ENCODE results near the gene PGM5. TPM values are rescaled to one million over a fixed set of nuclear protein-coding genes. Genes with fewer than 3 reads are reported as not detected.
A peak's percentile ranks its signal among the peaks of the same experiment; 100 is the strongest.

Gene PGM5
- polyA plus RNA-seq, 3 donors: 44.6 to 49.6 (median 46.4) TPM

DNA sequence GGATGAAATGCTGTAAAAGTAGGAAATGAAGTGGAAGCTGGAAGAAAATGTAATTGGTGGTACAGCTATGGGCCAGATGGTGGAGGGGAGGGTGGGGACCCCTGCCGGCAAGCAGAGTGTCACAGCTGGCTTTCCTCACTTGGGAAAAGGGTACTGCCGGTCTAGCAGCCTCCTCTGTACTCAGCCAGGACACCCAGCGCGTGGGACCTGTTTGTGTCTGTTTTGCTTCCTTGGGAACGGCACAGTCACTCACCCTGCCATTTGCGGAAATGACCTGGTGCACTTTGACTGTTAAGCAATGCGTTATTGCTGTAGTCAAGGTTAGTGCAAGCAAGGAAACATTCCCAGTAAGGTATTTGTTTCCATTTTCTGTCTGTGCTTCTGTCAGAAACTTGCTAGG lies 174.2 kb downstream of the PGM5 start:
- DNase-seq (ENCODE audit: low read depth in 3 of 3, low spot score in 2 of 3): peak in 2 of 3 donors; percentile 65 to 68

DNA sequence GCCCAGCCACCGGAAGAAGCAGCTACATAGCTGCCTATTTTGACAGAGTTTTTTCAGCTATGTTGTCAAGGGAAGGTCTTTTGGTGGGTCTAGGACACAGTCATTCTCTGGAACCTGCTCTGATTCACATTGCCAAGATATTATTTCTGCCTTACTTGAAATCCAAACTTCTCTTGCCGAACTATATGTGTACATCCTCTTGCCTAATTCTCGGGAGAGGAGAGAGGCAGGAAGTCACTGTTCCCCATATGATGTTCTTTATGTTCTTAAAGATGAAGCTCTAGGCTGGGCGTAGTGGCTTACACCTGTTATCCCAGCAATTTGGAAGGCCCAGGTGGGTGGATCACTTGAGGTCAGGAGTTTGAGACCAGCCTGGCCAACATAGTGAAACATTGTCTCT lies 175.7 kb downstream of the PGM5 start:
- DNase-seq (ENCODE audit: low read depth in 3 of 3, low spot score in 2 of 3): no peak

DNA sequence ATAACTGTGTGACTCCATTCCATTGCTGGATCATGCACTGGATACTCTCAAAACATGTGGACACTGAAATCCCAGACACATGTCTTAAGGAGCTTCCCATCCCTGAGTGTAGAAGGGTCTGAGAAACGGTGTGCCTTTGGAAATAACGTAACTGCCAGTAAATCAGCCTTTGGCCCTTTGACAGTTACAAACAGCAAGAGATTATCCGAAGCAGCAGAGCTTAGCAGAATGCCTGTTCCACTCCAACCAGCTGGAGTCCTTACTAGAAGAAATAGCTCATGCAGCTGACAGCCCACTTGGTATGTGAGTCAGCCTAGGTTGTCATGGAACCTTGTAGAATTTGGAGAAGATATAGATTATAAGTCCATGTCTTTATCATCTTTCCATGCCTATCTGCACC lies 177.3 kb downstream of the PGM5 start:
- DNase-seq (ENCODE audit: low read depth in 3 of 3, low spot score in 2 of 3): no peak

DNA sequence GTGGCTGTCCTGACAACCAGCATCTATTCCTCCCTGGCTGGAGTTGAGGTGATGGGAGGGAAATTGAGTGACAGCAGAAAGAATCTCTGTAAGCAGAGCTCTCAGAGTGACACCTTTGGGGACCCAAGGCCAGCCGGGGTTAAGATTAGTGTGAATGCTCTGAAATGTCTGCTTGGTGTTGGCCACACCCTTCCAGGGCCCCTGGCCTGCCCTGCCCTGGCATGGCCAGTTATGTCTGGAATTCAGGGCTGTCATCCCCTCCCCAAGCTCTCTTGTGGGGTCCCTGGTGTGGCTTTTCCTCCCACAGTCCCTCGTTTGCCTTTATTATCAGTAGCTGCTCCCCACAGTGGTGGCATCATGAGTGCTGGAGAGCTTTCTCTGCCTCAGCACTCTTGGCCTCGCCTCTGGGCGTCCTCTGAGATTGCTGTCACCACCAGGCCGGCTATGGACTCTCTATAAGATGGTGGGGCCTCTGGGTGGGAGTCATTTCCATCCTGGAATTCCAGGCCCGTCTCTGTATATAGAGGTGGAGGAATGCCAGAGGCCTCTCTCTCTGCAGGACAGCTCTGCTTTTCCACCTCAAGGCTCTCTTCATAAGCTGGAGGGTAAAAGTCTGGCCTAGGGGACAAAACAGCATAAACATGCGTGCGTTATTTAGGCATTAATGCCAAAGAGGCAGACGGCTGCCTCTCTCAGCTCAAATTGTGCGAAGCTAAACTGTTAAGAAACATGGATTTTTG lies 180.6 kb downstream of the PGM5 start:
- no peak for DNase-seq (ENCODE audit: low read depth in 3 of 3, low spot score in 2 of 3)

DNA sequence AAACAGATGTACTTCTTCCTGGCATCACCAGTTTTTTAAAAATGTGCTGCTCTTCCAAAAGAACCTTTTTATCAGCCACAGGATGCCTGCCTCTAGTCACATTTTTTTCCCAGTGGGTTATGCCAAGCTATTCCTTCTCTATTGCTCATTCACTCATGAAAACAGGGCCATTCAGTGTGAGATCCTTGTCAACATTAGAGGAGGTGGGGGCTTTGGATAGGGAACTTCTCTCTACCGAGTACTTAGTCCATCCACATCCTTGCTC lies 181.1 kb downstream of the PGM5 start:
- no peak for DNase-seq (ENCODE audit: low read depth in 3 of 3, low spot score in 2 of 3)

DNA sequence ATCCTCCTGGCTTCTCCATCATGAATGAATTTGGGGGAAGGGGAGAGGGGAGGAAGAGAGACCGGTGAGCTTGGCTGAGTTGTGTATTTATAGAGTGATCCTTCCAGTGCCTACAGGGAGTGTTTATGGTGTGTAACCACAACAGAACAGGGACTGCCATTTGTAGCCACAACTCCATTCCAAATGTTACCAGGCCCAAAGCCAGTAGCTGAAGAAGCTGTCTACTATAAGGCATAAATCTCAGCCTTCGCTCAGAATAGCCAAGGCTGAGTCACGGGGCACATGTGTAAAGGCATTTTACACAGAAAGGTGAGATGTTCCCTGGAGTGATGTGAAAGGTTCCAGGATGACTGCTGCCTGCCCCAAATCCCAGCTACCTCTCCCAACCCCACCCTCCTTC lies 181.8 kb downstream of the PGM5 start:
- no peak for DNase-seq (ENCODE audit: low read depth in 3 of 3, low spot score in 2 of 3)

DNA sequence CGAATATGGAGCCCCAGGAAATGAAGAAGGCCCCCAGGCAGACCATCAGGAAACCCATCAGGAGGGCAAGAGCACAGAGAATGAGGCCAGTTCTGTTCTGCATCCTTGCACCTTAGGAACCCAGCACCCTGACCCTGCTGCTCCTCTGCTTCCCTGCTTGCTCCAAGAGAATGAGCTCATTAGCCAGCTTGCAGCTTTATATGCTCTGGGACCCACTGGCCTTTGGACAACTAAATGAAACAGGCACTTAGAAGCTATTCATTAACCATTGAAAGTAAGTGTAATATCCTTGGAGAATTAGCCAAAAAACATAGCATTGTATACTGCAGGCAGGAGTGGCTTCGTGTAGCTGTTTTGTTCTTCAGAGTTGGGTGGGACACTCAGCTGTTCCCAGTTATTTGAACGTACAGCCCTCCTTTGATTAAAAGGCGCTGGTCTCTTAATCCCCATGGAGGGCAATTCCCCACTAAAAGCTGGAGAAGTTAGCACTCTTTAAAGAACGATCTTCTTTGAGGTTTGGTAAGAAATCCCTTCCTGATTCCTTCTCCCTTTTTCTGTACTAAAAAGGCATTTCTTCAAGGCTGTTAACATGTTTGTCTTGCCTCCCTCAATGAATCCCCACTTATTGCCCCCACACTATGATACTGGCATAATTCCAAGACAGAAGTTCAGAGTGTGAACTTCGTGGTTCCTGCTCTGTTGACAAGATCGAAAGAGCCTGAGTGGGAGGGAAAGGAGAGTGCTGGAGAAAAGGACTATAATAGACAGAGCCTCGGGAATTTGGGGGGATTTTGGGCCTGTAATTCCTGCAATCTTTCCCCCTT lies 184.5 kb downstream of the PGM5 start, which contains the start of gene TMEM252:
Gene TMEM252 (minus strand): TSS at position 172 of the 824 bp plus-strand sequence. CDS start 69 bp downstream, at position 103.
- no peak for DNase-seq (ENCODE audit: low read depth in 3 of 3, low spot score in 2 of 3)

DNA sequence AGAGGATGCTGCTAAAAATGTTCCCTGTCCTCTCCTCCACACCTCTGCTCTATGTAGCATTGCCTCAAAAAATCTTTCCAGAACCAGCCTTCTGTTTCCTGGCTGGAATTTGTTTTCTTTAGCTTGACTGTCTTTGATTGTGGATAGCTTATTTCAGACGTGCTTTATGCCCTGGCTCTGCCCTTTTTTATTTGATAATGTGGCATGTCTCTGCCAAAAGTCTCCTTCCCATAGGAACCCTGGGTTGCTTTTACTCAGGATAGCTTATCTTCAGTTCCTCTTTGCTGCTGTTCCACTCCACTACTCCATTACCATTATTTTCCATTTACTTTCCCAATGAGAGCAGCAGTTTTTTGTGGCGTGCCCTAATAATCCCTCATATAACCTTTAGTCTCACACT lies 185.2 kb downstream of the PGM5 start:
- DNase-seq (ENCODE audit: low read depth in 3 of 3, low spot score in 2 of 3): no peak

DNA sequence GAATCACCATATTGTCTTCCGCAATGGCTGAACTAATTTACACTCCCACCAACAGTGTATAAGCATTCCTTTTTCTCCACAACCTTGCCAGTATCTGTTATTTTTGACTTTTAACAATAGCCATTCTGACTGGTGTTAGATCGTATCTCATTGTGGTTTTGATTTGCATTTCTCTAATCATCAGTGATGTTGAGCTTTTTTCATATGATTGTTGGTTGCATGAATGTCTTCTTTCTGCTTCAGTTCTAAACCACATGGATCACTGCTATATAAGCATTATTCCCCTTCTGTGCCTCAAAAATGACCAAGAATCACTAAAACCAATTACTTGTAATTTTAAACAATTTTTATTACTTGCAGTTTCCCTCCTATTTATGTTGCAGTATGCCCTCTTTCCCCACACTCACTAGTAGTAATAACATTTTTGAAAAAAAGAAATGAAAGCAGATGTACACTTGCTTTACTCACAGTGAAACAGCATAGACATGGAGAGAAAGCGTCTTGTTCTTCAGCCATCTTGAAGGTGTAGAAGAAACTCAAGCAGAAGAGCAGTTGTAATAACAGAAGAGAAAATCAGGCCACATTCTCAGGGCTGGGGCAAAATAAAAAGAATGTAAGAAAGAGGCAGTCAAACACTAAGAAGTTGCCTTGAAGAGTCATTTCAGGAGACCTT lies 188.8 kb downstream of the PGM5 start:
- DNase-seq (ENCODE audit: low read depth in 3 of 3, low spot score in 2 of 3): no peak

DNA sequence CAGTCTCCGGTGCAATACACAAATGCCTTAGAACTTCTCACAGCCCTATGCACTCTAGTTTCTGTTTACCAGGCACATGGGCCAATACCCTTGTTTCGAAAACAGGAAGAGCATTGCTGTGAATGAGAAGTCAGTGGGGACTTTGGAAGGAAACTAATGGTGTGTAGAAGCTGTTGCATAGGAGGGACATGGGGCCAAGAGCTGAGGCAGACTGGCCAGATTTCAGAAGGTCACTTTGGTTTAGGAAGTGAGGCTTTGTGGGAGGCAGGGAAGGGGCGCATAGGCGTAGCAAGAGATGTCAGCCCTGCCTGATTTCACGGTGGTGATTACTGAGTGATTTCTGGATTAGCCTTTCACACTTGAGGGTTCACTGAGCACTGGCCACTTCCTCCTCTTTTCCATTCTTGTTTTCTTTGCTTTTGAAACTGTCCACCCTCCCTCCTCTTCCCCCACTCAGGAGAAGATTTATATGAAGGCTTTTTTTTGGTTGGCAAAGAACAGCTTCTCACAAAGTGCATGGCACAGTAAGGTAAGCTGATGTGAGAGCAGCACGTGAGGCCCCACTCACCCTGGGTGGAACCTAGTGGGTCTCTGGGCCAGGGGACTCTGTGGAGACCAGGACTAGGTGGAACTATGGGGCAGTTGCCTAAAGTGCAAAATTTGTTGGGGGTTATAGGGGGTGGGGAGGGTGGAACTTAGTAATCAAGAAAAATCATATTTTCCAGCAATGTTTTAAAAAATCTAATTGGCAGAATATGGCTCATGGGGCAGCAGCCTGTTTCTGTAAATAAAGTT lies 190.4 kb downstream of the PGM5 start:
- peak in 1 of 3 donors; percentile 52 for DNase-seq (ENCODE audit: low read depth in 3 of 3, low spot score in 2 of 3)

DNA sequence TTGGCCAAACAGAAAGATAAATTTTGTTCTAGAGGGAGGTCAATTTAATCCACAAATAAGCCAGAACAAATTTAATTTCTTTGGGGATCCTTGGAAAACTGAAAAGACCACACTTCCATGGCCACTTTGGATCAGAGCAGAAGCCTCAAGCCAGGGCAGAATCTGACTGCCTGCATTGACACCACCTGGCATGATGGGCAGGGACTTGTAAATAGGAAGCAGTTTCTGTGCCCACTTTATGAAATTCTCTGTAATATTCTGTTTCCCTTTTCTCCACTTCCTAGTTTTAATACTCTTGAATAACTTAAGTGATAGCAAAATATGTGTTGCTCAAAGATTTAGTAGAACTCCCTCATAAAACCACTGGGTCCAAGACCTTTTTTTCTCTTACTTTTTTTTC lies 191.0 kb downstream of the PGM5 start:
- no peak for DNase-seq (ENCODE audit: low read depth in 3 of 3, low spot score in 2 of 3)

DNA sequence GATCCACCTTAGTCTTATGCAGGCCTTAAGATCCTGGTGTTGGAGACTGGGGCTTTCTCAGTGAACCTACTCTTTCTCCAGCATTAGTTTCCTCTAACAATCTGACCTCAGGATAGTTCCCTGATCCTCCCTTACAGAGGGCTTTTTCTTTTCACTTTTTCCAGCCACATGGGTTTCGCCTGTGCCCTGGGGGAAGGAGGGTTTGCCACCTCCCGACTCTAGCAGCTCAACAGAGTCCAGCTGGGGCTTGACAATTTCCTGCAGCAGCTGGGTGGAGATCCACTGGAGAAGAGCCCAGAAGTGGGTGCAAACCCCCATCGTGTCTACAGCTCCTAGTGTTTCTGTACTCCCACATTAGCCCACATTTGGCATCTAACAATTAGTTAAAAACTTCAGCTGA lies 191.8 kb downstream of the PGM5 start:
- DNase-seq (ENCODE audit: low read depth in 3 of 3, low spot score in 2 of 3): no peak

DNA sequence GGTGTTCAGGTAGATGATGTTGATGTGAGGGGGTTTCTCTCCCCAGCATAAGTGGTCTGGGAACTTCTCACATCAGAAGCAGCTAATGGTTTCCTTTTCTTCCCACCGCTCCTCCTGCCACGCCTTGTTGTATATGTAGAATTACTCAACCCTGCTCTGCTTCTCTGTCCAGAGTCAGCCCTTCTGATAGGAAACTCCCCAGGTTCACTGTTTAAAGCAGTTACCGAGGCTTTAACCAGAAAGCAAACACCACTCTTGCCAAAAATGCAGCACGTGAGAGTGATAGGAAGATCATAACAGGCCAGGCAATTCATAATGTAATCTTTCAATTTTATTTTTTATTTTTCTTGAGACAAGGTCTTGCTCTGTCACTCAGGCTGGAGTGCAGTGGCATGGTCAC lies 194.8 kb downstream of the PGM5 start:
- DNase-seq (ENCODE audit: low read depth in 3 of 3, low spot score in 2 of 3): no peak

DNA sequence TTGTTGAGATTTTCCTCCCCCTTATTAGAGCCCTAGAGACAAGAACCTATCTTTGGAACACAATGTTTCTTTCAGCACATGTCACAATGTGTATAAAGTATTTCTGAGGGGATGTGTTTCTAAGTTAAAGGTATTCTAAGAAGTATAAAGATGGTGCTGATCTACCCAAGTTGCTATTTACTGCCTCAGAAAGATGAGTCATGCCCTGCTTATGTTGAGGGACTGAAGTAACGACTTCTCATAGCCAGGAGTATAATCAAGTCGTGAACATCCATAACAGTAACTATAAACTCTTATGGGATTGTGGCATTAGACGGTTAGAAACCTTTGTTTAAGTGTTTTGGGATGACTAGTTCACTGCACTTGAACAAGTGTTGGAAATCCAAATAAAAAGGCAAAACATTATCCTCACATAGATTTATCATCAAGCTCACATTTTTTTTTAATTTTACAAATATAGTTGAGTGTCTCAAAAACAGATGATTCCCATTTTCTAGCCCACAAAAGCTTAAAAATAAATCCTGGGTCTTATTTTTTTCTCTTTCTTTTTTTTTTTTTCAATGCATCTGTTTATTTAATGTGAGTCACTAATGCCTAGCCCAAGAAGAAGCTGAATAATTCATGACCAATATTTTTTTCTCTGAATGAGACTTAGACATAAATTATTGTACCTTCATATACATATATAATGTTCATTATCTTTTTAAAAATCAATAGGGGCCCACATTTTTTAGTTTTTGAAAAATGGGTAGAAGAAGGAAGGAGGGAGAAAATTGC lies 196.5 kb downstream of the PGM5 start:
- DNase-seq (ENCODE audit: low read depth in 3 of 3, low spot score in 2 of 3): no peak

DNA sequence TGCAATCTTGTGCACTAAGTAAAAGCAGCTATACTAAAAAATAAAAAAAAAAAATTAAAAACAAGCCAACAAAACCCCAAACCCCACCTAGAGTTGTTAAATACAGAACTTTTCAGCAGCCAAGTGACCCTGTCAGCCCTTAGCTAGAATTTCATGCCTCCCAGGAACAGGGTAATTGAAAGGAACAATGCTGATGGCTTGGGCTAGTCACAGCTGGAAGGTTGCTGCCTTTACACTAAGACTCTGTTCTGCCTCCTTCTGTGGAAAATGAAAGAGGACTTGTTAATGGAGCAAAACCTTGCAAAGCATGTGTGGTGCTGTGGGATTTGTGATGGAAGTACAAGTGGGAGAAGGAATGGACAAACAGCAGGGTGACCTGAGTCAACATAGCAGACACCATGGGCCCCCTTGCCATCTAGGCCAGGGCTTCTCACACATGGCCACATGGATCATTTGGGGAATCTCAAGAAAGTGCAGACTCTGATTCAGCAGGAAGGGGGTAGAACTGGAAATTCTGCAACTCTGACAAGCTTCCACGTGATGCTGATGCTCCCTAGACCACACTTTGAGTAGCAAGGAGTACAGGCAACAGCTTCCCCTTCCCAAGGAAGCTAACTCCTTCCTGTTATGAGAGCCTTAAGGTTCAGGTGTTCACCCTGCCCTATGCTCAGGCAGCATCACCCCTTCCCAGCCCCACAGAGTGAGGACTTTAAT lies 199.2 kb downstream of the PGM5 start:
- no peak for DNase-seq (ENCODE audit: low read depth in 3 of 3, low spot score in 2 of 3)

DNA sequence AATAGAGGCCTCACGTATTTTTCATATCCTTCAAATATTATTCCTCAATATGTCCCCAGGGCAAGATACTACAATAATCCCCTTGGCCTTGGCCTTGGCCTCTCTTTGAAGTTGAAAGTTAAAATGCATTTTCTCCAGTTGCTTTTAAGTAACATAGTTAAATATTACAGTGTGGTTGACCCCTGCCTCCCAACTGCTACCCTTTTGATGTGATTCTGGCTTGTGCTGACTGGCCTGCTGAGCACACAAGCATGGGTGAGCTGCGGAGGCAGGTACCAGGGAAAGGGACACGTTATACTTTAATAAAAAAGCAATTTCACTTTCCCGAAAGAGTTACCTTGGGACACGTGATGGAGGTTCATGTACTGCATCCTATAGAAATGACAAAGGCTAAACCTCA lies 202.1 kb downstream of the PGM5 start:
- DNase-seq (ENCODE audit: low read depth in 3 of 3, low spot score in 2 of 3): no peak

DNA sequence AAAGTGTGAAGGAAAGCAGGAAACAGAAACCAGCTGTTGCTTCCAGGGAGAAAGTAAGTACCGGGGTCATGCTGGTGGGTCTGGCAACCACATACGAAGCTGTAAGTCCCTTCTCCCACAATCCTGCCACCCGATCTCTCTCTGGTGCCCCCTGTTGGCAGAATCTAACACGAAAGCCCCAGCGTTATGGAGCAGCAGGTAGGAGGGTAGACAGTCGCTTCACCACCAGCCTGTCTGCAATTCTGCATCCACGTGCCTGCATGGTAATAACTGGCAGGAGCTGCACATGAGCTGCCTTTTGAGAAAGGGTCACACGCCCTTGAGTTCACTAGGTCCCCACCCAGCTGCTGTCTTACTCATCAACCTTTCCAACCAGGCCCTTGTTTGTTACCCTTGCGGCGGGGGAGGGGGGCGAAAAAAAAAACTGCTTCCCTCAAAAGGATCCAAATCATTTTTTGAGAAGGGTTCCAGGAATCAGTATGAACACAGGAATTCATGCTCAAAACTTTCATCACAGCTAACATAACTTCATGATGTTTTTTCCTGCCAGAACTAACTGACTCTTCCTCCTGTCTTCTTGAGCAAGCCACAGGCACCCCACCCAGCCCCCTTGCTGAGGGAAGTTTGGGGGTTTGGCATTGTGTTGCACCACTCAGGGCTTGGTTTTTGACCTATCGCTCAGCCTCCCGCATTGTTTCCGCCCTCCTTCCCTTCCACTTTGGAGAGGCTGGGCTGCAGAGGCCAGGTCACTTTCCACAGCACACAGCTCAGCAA lies 203.8 kb downstream of the PGM5 start:
- no peak for DNase-seq (ENCODE audit: low read depth in 3 of 3, low spot score in 2 of 3)

DNA sequence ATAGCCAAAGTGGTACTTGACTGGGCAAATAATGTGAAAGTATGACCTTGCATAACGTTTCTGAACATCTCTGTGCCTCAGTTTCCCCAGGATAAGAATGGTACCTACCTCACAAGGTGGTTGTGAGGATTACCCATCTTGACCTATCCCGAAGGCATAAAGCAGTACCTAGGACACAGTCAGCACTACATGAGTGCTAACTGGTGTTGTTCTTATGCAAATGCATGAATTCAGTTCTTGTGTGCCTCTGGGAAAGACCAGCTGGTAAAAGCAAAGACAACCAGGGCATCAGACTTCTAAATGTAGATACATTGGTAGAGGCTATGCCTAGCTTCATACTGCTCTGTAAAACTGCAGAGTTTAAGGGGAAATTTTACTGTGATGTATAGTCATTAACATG lies 206.1 kb downstream of the PGM5 start:
- no peak for DNase-seq (ENCODE audit: low read depth in 3 of 3, low spot score in 2 of 3)

DNA sequence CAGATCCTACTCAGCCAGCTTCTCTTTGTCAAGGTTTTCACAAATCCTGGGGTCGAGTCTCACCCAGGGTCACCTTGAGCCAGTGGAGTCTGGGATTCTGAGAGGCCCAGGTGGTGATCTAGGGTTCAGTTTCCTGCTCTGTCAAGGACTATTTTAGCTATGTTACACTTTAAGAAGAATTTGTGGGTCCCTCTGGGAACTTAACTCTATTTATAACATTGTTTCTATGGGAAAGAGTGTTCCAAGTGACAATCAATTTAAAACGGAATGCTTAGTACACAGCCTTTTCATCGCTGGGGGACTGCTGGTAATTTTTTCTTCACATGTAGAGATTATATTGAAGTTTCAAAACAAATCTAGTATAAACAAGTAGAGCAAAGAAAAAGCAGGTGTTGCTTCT lies 211.2 kb downstream of the PGM5 start:
- DNase-seq (ENCODE audit: low read depth in 3 of 3, low spot score in 2 of 3): no peak
